ENCODE data around the gene HES6.

GRCh38 chr2:238239543-238239862, 335 bp downstream of the HES6 start:
- TF ChIP-seq, protein P1, sequence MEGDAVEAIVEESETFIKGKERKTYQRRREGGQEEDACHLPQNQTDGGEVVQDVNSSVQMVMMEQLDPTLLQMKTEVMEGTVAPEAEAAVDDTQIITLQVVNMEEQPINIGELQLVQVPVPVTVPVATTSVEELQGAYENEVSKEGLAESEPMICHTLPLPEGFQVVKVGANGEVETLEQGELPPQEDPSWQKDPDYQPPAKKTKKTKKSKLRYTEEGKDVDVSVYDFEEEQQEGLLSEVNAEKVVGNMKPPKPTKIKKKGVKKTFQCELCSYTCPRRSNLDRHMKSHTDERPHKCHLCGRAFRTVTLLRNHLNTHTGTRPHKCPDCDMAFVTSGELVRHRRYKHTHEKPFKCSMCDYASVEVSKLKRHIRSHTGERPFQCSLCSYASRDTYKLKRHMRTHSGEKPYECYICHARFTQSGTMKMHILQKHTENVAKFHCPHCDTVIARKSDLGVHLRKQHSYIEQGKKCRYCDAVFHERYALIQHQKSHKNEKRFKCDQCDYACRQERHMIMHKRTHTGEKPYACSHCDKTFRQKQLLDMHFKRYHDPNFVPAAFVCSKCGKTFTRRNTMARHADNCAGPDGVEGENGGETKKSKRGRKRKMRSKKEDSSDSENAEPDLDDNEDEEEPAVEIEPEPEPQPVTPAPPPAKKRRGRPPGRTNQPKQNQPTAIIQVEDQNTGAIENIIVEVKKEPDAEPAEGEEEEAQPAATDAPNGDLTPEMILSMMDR (IDR thresholded peaks at IDR 0.05): no peak
- no peak for TF ChIP-seq POLR2A (IDR thresholded peaks at IDR 0.05)

Measured in testis (tissue), 2 donors.